Endothelial cell of umbilical vein (primary cell): ENCODE measurements around the gene TRAF7. TPM values are rescaled to one million over a fixed set of nuclear protein-coding genes. Genes with fewer than 3 reads are reported as not detected.

ENCODE experiments used
- BruUV-seq: library from RNA; stranded (reverse); fragments of 400-500 nt; replicated peaks from 2 replicates; lab custom pipeline; 2021; lab: Mats Ljungman, UMichigan
- CTCF ChIA-PET: fragments of 300-600, 350-600 bp; sonication (Branson Sonifier 250); formaldehyde crosslinking; loops from one replicate; lab custom pipeline; 2021; ENCODE audit warnings: antibody characterized with exemption, inconsistent platforms; lab: Charles Lee
- POLR2A ChIA-PET: fragments of 300-600, 350-600 bp; sonication (Branson Sonifier 250); formaldehyde crosslinking; loops from one replicate; lab custom pipeline; 2021; ENCODE audit warnings: antibody characterized with exemption, inconsistent platforms; lab: Charles Lee
- DNase-seq: peaks from one replicate; pipeline ENCODE4 v3.0.0-alpha.2; 2011; ENCODE audit warnings: low read depth, low spot score
- FAIRE-seq: peaks from 2 replicates; lab custom pipeline; 2011; peaks lifted over from hg19 to GRCh38; lab: Jason Lieb, UNC
- H2AFZ ChIP-seq: 2 replicates; pipeline ENCODE4 v1.6.0; 2012; ENCODE audit warnings: low read depth, low read length, control low read depth, inconsistent platforms
- H3K27ac ChIP-seq: 2 replicates; pipeline ENCODE4 v1.5.1; 2011; ENCODE audit warnings: low read depth, mild to moderate bottlenecking, control low read depth, low read length, moderate library complexity; ENCODE audit not compliant: insufficient read depth
- H3K27me3 ChIP-seq, 2 experiments: 2 replicates each; pipeline versions ENCODE4 v1.6.0 to v1.6.1; 2011; ENCODE audit warnings: low read length in 2 of 2, mixed read lengths in 1 of 2; ENCODE audit not compliant: control insufficient read depth in 2 of 2, insufficient read depth in 2 of 2
- H3K36me3 ChIP-seq, 2 experiments: 2 replicates in 1 of 2; 3 replicates in 1 of 2; pipeline ENCODE4 v1.5.1; 2011; ENCODE audit warnings: low read length in 2 of 2, mild to moderate bottlenecking in 1 of 2, moderate library complexity in 1 of 2; ENCODE audit not compliant: control insufficient read depth in 2 of 2, insufficient read depth in 2 of 2; ENCODE audit errors: extremely low read depth in 1 of 2
- H3K4me1 ChIP-seq: 3 replicates; pipeline ENCODE4 v1.5.1; 2011; ENCODE audit warnings: mild to moderate bottlenecking, low read length; ENCODE audit not compliant: control insufficient read depth, insufficient read depth; ENCODE audit errors: extremely low read depth
- H3K4me2 ChIP-seq: 2 replicates; pipeline ENCODE4 v1.6.1; 2011; ENCODE audit warnings: low read length, control low read depth, mixed read lengths; ENCODE audit not compliant: insufficient read depth
- H3K4me3 ChIP-seq, 3 experiments: fragments of 200-600 bp in 1 of 3; sonication (generic), shearing (Covaris generic) in 1 of 3; replicated peaks in 1 of 3; 2 replicates each; pipeline ENCODE4 v1.5.1; 2011 to 2016; ENCODE audit warnings: control low read depth in 3 of 3, low read length in 3 of 3, mild to moderate bottlenecking in 2 of 3, inconsistent platforms in 1 of 3, low read depth in 1 of 3, moderate library complexity in 1 of 3; ENCODE audit not compliant: insufficient read depth in 1 of 3
- H3K79me2 ChIP-seq: 2 replicates; pipeline ENCODE4 v1.6.0; 2012; ENCODE audit warnings: low read length, inconsistent platforms; ENCODE audit not compliant: control insufficient read depth, insufficient read depth
- H3K9ac ChIP-seq: replicated peaks from 2 replicates; pipeline ENCODE3; 2011; ENCODE audit warnings: low read length, control low read depth; ENCODE audit not compliant: insufficient read depth; ENCODE audit errors: extremely low read depth
- H3K9me1 ChIP-seq: replicated peaks from 3 replicates; pipeline ENCODE4 v1.6.0; 2011; ENCODE audit warnings: mild to moderate bottlenecking, low read length; ENCODE audit not compliant: control insufficient read depth, insufficient read depth; ENCODE audit errors: extremely low read depth
- H3K9me3 ChIP-seq: replicated peaks from 2 replicates; pipeline ENCODE4 v1.5.1; 2012; ENCODE audit warnings: low read length, inconsistent platforms; ENCODE audit not compliant: control insufficient read depth, insufficient read depth
- H4K20me1 ChIP-seq: replicated peaks from 2 replicates; pipeline ENCODE3; 2011; ENCODE audit warnings: mild to moderate bottlenecking, low read length; ENCODE audit not compliant: control insufficient read depth, insufficient read depth; ENCODE audit errors: extremely low read depth
- CTCF ChIP-seq, 2 donors: IDR thresholded peaks; 1 replicate in 1 of 2; 2 replicates in 1 of 2; pipeline ENCODE4 v1.5.1; 2011; ENCODE audit warnings: low read length in 2 of 2, mild to moderate bottlenecking in 2 of 2, moderate library complexity in 2 of 2, control low read depth in 1 of 2, inconsistent platforms in 1 of 2, low read depth in 1 of 2; ENCODE audit not compliant: insufficient read depth in 1 of 2; ENCODE audit errors: extremely low read depth in 1 of 2
- EZH2 ChIP-seq: IDR thresholded peaks from 2 replicates; pipeline ENCODE4 v1.6.1; 2012; ENCODE audit warnings: borderline replicate concordance, low read depth, mild to moderate bottlenecking, moderate library complexity, low read length, inconsistent platforms; ENCODE audit not compliant: severe bottlenecking
- FOS ChIP-seq: IDR thresholded peaks from 2 replicates; pipeline ENCODE4 v1.6.1; 2011; ENCODE audit warnings: mild to moderate bottlenecking, low read length, moderate library complexity, borderline replicate concordance; ENCODE audit not compliant: insufficient read depth
- GATA2 ChIP-seq: IDR thresholded peaks from 2 replicates; pipeline ENCODE4 v1.7.0; 2011; ENCODE audit warnings: low read depth, mild to moderate bottlenecking, moderate library complexity, mixed read lengths, low read length; ENCODE audit not compliant: insufficient read length, insufficient read depth
- JUN ChIP-seq: IDR thresholded peaks from 2 replicates; pipeline ENCODE4 v1.6.1; 2011; ENCODE audit warnings: borderline replicate concordance, low read depth; ENCODE audit not compliant: insufficient read length, insufficient read depth
- MYC ChIP-seq: IDR thresholded peaks from one replicate; pipeline ENCODE4 v1.6.1; 2011; ENCODE audit warnings: mild to moderate bottlenecking, low read depth, low read length
- POLR2A ChIP-seq: IDR thresholded peaks from 2 replicates; pipeline ENCODE4 v1.6.1; 2012; ENCODE audit warnings: low read depth, mild to moderate bottlenecking, control low read depth, low read length
- POLR2AphosphoS5 ChIP-seq: IDR thresholded peaks from 2 replicates; pipeline ENCODE4 v1.6.1; 2012; ENCODE audit warnings: low read depth, mild to moderate bottlenecking, control low read depth, low read length, moderate library complexity; ENCODE audit not compliant: insufficient read depth
- dilution Hi-C: fragments of 300-500 bp; cut with MboI; formaldehyde crosslinking; loops from one replicate; pipeline ENCODE4 v1.15.0; 2019; ENCODE audit warnings: low sequenced_read_pairs; ENCODE audit not compliant: extremely low pct_ligation_motif_present
- intact Hi-C: fragments of 100-400 bp; cut with micrococcal nuclease; formaldehyde crosslinking; loops from one replicate; pipeline ENCODE4 v1.10.0; 2022
- polyA plus RNA-seq, 4 experiments: library from polyadenylated mRNA; depleted of rRNA in 3 of 4; stranded (reverse) in 3 of 4; unstranded in 1 of 4; fragments of >200 nt; gene quantifications; 2 replicates each; pipeline versions ENCODE4 v1.2.1 to v1.2.3, GENCODE V29; 2011 to 2012; ENCODE audit warnings: missing spikeins in 1 of 4
- total RNA-seq: library from RNA; stranded (reverse); gene quantifications from 2 replicates; pipeline ENCODE4 v1.2.3, GENCODE V29; 2021
- TF ChIP-seq, protein P1 (sequence below): IDR thresholded peaks from 2 replicates; pipeline ENCODE4 v1.6.1; 2011; ENCODE audit not compliant: insufficient read depth, insufficient read length

The TRAF7 gene
- total and polyA plus RNA-seq, 2 donors (not counting 3 experiments of a cell fraction or from before 2014, with no cell fraction given): 141 to 175 TPM

GRCh38 chr16:2174396-2175131 lies 19.0 kb downstream of the TRAF7 start:
- peaks cover 35% of the 10 kb centered on the region for H3K79me2 ChIP-seq
- TF ChIP-seq EZH2 (no peak), POLR2A (no peak), FOS (no peak), JUN (no peak), CTCF (IDR thresholded peaks at IDR 0.05; ENCODE audit: extremely low read depth in 1 of 2, insufficient read depth in 1 of 2, low read depth in 1 of 2, low read length in 2 of 2) (no peak), GATA2 (no peak), MYC (no peak), POLR2AphosphoS5 (no peak)
- TF ChIP-seq, protein P1, sequence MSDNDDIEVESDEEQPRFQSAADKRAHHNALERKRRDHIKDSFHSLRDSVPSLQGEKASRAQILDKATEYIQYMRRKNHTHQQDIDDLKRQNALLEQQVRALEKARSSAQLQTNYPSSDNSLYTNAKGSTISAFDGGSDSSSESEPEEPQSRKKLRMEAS: no peak
- no peak for FAIRE-seq
- H3K9me1 ChIP-seq: no peaks in the 10 kb centered on the region
- POLR2A ChIA-PET: interaction anchor here (1.0 kb wide), 1 partner anchor 19 kb away, joined by 5 read pairs; the partner anchor contains the start of gene TRAF7
- no peak overlapping the region for H3K27ac ChIP-seq
- peaks cover 18% of the 10 kb centered on the region for H3K4me1 ChIP-seq
- intact Hi-C loops (no loop called here), dilution Hi-C loops (loop anchor here (25.0 kb wide), 1 partner anchor 137 kb away; the partner anchor contains the start of genes NHERF2, NTHL1 and TSC2)
- no peak overlapping the region for H3K4me2 ChIP-seq
- CTCF ChIA-PET: interaction anchor here (1.2 kb wide), 1 partner anchor 15 kb away, joined by 3 read pairs; no protein-coding TSS in a partner anchor
- no peak overlapping the region for H3K9ac ChIP-seq
- no peaks in the 10 kb centered on the region for H4K20me1 ChIP-seq
- no peaks in the 10 kb centered on the region for H3K27me3 ChIP-seq
- DNase-seq: no peak
- no peak overlapping the region for H3K4me3 ChIP-seq
- BruUV-seq: no TSS peak
- no peak overlapping the region for H2AFZ ChIP-seq
- H3K36me3 ChIP-seq: peaks cover 23 to 46% of the 10 kb centered on the region in 2 experiments
- no peaks in the 10 kb centered on the region for H3K9me3 ChIP-seq
